Stimulated activated CD8-positive, alpha-beta memory T cell treated with anti-CD3 and anti-CD28 coated beads, Interleukin-12 subunit alpha, Interleukin-12 subunit beta, amount 100 ng/mL, for 1 hour (primary cell): ENCODE data around the gene TMCO4.

Experiments
- DNase-seq: peaks from one replicate; pipeline ENCODE4 v3.0.0-alpha.2; 2020; ENCODE audit warnings: low read depth

Gene TMCO4

DNA sequence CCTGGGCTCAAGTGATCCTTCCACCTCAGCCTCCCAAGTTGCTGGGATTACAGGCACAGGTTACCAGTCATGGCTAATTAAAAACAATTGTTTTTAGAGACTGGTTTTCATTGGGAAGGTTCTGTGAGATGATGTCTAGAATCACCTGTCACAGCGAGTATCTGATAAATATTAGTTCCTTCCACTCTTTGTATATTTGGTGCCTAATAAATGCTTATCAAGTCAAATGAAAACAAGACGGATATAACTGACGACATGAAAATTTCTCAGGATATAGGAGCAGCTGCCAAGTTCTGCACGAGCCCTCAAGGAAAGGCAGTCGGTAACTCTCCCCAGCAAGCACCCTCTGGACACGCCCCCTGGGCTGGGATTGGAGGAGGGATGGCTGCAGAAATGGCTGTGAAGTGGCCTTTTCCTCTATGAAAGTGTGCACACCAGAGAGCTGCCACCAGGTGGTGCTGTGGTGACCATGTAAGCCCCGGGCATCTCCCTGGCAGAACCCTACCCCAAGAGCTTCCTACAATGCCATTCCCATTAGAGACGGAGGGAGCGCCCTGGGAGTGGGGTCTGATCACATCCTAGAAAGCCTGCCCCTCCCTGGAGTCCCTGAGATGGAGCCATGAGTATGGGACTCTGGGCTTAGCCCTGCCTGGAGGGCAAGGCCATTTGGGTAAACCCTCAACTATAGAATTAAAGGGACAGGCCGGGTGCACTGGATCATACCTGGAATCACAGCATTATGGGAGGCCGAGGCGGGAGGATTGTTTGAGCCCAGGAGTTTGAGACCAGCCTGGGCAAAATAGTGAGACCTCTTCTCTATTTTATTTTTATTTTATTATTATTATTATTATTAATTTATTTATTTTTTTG, 84.1 kb downstream of the TMCO4 start:
- peak; percentile 67 for DNase-seq

DNA sequence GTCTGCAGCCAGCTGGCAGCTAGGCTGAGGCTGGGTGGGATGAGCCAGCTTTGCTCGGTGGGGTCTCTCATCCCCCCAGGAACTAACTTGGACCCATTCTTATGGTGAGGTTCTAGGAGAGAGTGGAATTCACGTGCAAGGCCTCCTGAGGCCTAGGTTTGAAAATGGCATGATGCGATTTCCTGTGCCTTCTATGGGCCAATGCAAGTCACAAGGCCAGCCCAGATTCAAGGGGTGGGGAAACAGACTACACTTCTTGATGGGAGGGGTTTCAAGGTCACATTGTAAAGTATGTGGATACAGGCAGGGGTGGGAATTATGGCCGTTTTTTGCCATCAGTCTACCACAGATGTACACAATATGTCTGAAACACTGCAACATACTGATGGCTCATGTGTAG, 86.8 kb downstream of the TMCO4 start:
- DNase-seq, result no peak

DNA sequence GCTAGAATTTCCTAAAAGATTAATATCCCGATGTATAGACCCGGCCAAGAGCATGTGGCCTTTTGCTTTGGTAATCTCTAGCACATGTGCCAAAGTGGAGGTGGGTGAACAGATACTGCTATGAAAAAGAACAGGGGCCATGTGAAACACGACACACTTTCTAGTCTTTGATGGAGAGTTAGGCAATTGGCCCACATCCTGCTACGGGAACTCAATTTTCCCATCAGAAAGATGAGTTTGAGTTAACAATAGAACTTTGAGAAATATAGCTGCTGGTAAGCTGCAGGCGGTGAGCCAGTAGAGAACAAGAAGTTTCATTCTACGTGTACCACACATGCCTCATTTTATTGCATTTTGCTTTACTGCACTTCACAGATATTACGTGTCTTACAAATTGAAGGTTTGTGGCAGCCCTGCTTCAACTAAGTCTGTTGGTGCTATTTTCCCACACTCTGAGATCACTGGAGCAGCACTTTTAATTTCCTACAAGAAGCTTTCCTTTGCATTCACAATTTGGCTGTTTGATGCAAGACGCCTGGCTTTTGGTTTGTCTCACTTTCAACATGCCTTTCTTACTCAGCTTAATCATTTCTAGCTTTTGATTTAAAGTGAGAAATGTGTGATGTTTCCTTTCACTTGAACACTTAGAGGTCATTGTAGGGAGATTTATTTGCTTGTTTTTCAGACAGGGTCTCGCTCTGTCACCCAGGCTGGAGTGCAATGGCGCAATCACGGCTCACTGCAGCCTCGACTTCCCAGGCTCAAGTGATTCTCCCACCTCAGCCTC, 88.7 kb downstream of the TMCO4 start:
- no peak for DNase-seq

DNA sequence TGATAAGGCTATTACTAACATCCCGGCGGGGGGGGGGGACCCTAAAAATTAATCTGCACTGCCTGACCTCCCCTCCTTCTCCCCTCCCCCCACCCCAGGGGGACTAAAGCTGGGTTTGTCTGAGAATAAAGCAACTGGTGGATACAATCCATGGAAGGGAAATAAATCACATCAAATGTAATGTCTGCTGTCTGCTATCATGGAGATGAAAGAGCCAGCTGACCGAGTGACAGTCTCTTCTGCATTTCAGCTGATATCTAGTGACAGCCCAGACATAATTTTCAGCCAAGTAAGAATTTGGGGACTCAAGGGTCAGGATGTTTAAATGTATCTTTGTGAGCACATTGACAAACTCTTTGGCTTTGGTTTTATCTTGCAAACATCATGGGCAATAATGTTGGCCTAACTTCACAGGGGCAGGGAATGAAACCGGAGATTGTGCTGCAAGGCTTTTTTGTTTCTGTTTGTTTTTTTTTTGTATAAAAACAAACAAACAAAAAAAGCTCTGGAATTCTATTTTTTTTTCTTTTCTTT, 90.4 kb downstream of the TMCO4 start:
- no peak for DNase-seq

DNA sequence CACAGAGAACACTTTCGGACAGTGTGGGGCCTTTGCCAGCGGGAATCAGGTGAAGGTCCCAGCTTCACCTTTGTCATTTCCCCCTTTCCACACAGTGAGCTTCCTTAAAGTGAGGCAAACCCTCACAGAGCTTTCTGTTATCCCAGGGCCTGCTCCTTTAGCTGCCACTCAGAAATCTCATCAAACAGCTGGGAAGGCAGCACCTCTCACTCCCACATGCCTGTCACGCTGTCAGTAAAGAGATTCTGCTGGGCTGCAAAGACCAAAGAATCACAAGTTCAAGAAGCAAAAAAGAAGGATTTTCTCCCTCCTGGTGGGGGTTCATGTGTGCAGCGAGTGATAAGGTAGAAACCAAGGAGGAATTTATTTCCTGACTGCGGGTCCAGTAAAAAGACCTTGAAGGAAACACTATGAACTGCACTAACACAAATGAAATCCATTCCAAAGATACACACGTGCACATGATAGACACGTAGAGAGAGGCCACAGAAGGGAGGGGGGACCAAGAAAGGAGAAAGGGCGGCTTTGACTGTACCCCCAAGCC, 91.1 kb downstream of the TMCO4 start:
- no peak for DNase-seq

DNA sequence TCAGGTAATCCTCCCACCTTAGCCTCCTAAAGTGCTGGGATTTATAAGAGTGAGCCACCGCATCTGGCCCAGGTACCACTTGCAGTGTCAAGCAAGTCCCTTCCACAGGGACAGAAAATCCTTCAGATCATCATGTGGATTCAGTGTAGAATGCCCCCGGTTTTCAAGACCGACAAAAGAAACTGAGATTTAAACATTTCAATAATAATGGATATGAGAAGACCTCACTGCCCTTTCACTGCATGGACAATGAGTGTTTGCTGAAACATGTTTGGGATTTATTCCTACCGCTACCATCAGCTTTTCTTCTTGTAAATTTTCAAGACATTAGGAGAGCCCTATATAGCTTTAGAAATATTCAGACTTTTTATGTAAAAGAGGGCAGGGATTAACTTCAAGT, 93.6 kb downstream of the TMCO4 start:
- no peak for DNase-seq

DNA sequence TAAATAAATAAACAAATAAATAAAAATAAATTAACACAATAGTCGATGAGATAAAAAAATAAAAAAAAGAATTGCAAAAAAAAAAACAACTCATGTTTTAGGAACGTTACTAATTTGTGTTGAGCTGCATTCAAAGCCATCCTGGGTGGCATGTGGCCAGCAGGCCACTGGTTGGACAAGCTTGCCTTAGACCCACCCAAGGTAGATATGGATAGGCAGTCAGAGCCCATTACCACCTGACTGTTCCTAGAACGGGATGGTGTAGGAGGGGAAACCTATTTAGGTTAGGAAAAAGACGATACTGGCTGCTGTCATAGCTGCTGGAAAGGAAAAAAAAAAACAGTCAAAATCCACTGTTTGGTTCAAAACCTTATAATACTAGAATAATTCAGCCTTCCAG, 94.3 kb downstream of the TMCO4 start:
- DNase-seq, result no peak

DNA sequence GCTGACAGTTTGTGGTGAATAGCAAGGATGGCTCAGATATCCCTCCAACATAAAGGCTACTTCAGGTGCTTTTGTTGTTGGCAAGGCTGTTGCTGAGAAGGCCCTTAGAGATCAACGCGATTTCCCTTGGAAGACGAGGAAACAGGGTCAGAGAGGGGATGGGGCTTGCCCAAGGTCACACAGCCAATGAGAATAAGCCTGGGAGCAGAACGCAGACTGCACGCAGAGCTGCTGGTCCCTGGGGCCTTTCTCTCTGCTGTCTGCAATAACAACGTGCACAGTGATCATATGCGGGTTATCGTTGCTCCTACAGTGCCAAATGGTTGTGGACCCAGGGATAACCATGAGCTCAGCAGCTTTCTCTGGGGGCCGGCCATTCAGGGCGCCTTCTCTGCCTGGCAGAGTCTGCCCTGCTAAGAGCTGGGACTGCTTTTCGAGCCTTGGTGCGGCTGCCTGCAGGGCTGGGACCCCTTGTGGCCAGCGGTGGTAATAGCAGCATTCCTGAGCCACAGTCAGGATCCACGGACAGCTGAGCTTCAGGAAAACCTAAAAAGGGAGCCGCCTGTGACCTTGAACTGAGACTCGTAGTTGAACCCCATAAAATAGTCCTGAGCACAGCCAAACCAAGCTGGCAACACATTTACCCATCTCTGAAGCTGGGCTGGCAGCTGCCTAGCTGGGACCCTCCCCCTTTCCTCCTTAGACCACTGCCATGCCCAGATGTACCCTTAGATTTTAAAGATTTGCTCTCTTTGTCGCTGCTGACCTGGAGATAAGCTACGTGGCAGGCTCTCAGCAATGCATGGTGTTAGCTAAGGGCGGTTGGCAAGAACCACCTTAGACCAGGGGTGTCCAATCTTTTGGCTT, 95.2 kb downstream of the TMCO4 start:
- peak; percentile 35 for DNase-seq

DNA sequence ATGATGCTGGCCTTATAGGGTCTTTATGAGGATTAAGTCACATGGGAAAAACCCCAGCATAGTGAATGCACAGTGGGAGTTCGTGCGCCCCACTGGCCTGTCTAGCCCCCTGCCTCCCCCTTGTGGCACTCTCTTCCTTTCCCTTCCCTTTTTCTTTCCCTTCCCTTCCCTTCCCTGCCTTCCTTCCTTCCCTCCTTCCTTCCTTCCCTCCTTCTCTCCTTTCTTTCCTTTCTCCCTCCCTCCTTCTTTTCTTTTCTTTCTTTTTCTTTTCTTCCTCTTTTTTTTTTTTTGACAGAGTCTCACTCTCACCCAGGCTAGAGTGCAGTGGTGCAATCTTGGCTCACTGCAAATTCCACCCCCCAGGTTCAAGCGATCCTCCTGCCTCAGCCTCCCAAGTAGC, 96.4 kb downstream of the TMCO4 start:
- DNase-seq, result no peak

DNA sequence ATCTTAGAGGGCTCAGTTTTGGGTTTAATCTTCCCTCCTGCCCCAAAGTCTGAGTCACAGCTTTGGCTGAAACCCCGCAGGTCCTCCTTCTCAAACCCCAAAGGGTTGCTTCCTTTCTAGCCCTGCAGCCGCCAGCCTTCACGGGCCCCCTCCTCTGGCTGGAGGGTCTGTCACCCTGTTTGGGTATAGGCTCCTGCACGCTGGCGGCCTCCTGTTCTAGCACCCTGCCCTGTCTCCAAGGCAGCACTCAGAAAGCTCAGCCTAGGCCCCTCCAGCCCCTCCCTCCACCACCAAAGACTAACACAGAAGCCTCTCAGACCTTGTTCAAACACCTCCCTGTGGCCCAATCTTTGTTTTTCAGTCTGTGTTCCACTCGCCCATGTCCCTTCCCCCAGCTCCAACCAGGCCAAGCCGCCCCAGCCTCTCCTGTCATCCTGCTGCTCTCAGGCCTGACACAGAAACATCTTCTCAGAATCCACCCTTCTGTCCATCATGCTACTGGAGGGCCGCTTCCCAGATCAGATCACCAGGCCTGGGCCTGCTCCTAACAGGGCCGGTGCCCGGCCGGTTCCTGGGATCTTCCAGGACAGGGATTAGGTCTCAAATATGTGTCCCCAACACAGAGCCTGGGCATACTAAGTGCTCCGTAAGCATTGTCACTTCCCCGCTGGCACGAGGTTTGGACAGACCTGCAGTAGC, 99.5 kb downstream of the TMCO4 start:
- no peak for DNase-seq

DNA sequence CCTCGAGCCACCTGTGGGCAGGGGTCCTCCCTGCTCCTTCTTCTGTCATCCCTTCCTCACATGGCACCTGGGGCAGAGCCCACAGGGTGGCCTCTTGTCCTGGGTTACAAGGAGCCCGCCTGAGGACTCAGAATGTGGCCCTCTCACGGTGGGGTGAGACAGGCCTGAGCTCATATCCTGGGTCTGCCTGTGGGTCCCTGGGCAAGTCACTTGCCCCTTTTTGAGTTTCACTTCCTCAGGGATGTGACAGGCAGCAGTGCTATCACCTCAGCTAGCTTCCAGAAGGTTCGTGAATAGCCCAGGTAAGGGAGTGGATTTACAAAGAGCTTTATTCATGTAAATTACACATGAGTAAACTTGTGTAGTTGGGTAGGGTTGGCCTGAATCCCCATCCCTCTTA, 101.5 kb downstream of the TMCO4 start:
- DNase-seq, result no peak

DNA sequence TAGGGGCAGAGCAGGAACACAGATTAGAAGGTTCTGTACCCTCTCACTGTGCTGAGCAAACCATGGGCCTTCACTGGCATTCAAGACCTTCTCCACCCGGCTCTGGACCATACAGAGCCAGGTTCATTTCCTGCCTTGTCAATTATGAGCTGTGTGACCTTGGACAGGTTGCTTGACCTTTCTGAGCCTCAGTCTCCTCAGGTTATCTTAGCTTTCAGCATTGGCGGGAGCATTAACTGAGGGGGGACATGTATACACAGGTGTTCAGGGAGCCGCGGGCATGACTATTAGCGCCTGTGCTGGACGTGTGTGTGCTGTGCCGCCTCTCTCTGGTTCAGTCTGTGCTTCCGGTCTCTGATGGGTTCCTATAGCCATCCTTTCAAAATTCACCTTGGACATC, 102.9 kb downstream of the TMCO4 start:
- no peak for DNase-seq

DNA sequence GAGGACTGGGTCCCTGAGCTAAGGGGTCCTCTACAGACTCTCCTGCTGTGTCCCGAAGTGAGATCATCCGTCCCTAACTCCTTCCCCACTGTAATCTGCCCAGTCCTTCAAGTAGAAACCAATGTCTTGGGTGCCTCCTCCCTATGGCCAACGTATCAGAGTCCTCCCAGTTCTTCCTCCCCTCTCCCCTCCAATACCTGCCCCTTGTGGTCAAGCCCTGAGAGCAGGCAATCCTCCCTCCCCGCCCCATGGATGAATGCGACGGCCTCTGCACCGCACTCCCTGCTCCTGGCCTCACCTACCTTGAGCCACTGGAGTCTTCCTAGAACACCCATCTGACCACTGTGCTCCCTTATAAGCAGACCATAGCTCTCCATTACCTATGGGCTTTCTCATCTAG, 103.9 kb downstream of the TMCO4 start:
- DNase-seq, result no peak

DNA sequence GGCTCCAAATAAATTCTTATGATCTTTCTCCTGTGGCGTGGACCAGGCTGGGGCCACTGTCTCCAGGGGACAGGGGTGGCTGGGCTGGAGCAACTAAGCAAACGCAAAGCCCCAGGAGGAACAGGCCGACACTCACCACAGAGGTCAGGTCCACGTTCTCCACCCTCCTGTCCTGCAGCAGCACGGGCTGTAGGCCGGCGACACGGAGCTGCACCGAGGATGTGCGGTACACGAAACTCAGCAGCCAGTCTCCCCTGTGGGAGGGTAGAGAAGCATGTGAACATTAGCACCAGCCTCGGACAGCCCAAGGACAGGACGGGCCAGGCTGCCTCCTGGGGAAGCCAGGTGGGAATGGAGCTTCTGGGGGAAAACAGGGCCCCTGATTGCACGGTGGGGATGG, 105.4 kb downstream of the TMCO4 start:
- no peak for DNase-seq

DNA sequence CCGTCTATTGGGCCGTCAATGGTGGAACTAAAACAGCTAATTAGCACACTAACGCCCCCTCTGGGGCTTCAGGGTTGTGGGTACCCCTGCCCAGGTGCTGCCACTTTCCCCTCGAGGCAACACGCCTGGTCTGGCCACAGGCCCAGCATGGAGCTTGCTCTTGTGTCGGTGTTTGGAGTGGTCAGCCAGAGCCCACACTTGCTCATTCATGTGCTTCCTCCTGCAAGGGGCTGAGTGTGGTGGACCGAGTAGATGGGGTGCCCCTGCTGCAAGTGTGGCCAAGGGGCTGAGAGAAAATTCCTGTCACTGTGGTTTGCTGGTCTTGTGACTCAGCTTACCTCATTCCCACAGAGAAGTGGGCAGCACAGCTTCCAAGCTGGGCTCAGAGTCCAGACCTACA, 109.4 kb downstream of the TMCO4 start:
- DNase-seq, result no peak

DNA sequence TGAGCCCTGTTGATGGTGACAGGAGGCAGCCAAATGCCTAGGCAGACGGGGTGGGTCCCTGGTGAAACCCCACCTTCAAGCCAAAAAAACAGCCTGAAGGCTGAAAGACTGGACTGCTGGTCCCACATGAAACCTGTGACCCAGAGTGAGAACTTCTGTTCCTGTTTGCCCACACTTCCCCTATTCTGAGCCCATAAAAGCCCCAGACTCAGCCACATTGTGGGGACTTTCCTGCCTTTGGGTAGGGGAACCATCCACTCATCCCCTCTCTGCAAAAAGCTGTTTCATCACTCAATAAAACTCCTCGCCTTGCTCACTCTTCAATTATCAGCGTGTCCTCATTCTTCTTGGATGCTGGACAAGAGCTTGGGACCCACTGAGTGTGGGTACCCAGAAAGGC, 109.9 kb downstream of the TMCO4 start:
- no peak for DNase-seq

DNA sequence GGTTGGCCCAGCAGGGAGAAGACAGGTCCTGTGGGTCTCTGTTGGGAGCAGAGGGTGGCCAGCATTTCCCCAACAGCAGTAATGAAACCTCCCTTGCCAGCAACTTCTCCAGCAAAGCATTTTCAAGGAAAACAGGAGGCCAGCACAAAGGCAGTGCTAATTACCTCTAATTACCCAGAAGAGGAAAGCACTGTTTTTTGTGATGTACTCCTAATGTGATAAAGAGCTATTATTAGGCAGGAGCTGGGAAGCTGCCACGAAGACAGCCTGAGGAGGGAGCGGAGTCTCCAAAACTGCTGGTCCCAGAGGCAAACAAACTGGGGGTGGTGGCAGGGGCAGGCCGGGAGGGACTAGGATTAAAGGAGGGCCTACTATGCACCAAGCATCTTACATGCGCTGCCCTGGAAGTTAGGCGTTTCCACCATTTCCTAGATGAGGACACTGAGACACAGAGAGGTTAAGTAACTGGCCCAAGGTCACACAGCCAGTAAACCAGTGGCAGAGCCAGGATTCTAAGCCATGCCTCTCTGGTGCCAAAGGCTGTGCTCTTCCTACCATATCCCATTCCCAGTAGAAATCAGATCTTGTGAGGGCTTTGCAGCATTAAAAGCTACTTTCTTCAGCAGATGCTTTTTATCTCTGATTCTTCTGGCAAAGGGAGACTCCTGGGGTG, 110.5 kb downstream of the TMCO4 start:
- DNase-seq, result no peak

DNA sequence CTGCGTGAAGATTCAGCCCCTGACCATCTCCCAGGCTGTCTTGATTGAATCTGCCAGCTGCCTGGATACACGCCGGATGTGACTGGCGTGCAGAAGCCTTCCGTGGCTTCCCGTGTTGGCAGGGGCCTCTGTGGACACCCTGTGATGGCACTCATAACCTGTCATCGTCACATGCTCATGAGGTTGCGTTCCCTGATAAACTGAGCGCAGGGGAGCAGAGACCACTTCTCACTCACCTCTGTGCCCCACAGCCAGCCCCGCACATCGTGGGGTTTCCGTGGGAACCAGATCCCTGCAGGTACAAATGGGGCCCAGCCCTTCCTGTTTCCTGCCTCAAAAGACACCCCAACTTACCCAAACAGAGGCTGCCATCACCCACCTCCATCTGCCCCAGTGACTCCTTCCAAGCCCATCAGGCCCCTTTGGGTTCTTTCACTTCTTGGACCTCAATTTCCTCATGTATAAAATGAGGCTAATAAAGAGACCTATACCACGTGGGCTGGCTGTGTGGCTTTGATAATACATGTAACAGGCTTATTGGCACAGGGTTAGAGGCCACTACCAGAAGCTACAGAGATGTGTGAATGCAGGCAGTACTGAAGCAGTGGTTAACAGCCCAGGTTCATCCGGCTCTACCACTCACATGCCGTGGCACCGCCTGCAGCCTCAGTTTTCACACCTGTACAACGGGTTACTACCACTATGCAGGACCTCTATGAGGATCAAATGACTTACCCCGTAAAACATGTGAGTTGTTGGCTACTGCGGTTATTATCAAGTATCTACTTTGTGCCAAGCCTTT, 111.5 kb downstream of the TMCO4 start:
- peak; percentile 12 for DNase-seq

DNA sequence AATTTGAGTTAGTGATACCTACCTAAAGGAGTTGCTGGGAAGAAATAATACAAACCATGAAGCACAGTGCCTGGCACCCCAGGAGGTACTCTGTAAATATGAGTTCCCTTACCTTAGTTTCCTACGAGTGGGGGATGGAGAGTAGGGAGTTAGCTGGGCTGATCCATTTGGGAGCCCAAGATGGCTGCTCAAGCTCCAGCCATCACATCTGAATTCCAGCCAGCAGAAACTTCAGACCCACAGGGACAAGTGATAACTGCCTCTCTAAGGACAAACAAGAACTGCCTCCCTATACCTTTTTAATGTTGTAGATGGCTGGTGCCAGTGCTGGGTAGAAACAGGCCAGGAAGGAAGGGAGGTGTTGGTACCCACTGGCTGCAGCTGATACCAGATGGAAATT, 112.3 kb downstream of the TMCO4 start:
- DNase-seq, result no peak

DNA sequence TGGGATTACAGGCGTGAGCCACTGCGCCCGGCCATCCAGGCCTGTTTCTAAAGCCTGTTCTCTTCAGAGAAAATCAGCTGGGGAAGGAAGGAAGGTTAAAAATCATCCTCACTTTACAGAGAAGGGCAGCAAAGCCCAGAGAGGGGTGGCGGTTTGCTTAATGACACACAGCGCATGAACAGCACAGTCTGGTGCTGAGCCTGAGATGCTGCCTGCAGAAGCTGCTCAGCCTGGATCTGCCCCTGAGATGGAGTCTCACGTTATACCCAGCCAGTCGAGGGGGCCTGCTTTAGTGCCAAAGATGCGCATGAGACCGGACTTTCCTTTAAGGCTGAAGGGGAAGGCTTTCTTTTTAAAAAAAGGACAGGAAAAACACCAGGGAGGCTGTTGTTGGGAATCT, 113.7 kb downstream of the TMCO4 start:
- no peak for DNase-seq
